Ishikawa (cell line): ENCODE results near the gene PACRGL.

Experiments
- CEBPB ChIP-seq: IDR thresholded peaks from 2 replicates; pipeline ENCODE4 v1.6.1; 2012
- CREB1 ChIP-seq: IDR thresholded peaks from 2 replicates; pipeline ENCODE4 v1.6.1; 2012; ENCODE audit warnings: low read depth
- EGR1 ChIP-seq: IDR thresholded peaks from 2 replicates; pipeline ENCODE4 v1.6.1; 2012
- EP300 ChIP-seq: IDR thresholded peaks from 2 replicates; pipeline ENCODE4 v1.6.1; 2012; ENCODE audit warnings: borderline replicate concordance
- FOXM1 ChIP-seq: IDR thresholded peaks from 2 replicates; pipeline ENCODE4 v1.6.1; 2012; ENCODE audit warnings: low read depth, borderline replicate concordance
- NFIC ChIP-seq: IDR thresholded peaks from 2 replicates; pipeline ENCODE4 v1.6.1; 2012
- RAD21 ChIP-seq: IDR thresholded peaks from 2 replicates; pipeline ENCODE4 v1.6.1; 2012; ENCODE audit warnings: low read depth
- TAF1 ChIP-seq: IDR thresholded peaks from 2 replicates; pipeline ENCODE4 v1.6.1; 2012; ENCODE audit warnings: low read depth, mild to moderate bottlenecking
- TCF12 ChIP-seq: IDR thresholded peaks from 2 replicates; pipeline ENCODE4 v1.6.1; 2012; ENCODE audit warnings: low read depth
- TEAD4 ChIP-seq: IDR thresholded peaks from 2 replicates; pipeline ENCODE4 v1.6.1; 2012
- USF1 ChIP-seq: IDR thresholded peaks from 2 replicates; pipeline ENCODE4 v1.6.1; 2012
- YY1 ChIP-seq: IDR thresholded peaks from 2 replicates; pipeline ENCODE4 v1.6.1; 2012; ENCODE audit warnings: low read depth
- ZBTB7A ChIP-seq: IDR thresholded peaks from 2 replicates; pipeline ENCODE4 v1.6.1; 2012; ENCODE audit warnings: low read depth
- TF ChIP-seq, protein P1 (sequence below): IDR thresholded peaks from 2 replicates; pipeline ENCODE4 v1.6.1; 2012; ENCODE audit warnings: low read depth, mild to moderate bottlenecking
- TF ChIP-seq, protein P2 (sequence below): IDR thresholded peaks from 2 replicates; pipeline ENCODE4 v1.6.1; 2012

Gene PACRGL

DNA sequence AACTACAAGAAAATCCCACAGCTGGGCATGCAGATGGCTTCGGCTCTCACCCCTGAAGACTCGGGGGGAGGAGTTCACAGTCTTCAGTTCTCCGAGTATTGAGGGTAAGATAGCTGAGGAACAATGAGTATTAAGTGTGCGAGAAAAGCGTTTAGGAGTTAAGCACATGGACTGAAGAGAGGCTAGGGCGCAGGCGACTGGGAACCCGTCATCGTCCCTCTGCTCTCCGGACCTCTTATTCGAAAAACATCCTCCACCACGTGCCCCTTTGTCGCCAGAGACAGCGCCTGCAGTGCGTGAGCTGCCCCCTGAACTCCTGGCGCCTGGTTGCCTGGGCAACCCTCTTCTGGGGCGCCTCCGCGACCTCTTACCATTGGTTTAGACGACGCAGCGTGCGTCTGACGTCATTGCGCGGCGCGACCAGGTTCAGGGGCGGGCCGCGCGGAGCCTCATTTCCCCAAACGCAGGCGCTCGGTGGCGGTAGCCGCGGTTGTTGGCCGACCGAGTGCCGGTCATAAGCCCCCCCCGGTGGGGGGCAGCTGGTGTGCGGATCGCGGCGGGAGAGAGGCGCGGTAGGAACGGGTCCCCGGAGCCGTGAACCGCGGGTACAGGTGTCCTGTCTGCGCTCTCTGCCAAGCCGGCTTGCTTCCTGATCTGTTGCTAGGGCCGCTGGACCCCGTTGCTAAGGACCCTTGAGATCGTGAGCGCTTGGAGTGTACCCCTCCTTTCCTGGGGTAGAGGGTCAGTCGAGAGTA, at the start of gene PACRGL:
Gene PACRGL, plus strand, starts transcription at position 452 of the 755 bp plus-strand sequence. CDS start 4,024 bp downstream, outside the sequence.
- TF ChIP-seq USF1 (peak; percentile 87), CREB1 (peak; percentile 83), EGR1 (peak; percentile 22; the same call in 1 of the 2 replicates), NFIC (no peak), TAF1 (peak; percentile 72), TCF12 (peak; percentile 41; the same call in 1 of the 2 replicates), YY1 (no peak)
- TF ChIP-seq, protein P1, sequence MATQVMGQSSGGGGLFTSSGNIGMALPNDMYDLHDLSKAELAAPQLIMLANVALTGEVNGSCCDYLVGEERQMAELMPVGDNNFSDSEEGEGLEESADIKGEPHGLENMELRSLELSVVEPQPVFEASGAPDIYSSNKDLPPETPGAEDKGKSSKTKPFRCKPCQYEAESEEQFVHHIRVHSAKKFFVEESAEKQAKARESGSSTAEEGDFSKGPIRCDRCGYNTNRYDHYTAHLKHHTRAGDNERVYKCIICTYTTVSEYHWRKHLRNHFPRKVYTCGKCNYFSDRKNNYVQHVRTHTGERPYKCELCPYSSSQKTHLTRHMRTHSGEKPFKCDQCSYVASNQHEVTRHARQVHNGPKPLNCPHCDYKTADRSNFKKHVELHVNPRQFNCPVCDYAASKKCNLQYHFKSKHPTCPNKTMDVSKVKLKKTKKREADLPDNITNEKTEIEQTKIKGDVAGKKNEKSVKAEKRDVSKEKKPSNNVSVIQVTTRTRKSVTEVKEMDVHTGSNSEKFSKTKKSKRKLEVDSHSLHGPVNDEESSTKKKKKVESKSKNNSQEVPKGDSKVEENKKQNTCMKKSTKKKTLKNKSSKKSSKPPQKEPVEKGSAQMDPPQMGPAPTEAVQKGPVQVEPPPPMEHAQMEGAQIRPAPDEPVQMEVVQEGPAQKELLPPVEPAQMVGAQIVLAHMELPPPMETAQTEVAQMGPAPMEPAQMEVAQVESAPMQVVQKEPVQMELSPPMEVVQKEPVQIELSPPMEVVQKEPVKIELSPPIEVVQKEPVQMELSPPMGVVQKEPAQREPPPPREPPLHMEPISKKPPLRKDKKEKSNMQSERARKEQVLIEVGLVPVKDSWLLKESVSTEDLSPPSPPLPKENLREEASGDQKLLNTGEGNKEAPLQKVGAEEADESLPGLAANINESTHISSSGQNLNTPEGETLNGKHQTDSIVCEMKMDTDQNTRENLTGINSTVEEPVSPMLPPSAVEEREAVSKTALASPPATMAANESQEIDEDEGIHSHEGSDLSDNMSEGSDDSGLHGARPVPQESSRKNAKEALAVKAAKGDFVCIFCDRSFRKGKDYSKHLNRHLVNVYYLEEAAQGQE: no peak
- TF ChIP-seq, protein P2, sequence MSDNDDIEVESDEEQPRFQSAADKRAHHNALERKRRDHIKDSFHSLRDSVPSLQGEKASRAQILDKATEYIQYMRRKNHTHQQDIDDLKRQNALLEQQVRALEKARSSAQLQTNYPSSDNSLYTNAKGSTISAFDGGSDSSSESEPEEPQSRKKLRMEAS: peak; percentile 98

DNA sequence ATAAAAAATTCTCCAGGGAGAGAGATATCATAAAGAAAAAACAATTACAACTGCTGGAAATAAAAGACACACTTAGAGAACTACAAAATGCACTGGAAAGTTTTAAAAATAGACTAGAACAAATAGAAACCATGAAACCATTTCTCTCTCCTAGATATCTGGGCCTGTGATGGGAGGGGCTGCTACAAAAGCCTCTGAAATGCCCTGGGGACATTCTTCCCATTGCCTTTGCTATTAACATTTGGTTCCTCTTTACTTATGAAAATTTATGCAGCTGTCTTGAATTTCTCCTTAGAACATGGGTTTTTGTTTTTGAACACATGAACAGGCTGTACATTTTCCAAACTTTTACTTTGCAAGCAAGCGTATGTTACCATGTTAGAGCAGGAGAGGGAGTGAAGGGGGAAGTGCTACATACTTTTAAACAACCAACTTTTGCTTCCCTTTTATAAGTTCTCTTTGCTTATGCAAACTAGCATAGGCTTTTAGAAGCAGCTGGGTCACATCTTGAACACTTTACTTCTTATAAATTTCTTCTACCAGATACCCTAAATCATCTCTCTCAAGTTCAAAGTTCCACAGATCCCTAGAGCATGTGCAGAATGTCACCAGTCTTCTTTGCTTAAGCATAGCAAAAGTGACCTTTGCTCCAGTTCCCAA, 47.9 kb upstream of the PACRGL start:
- TF ChIP-seq TCF12: no peak
- TF ChIP-seq FOXM1: no peak
- TF ChIP-seq NFIC: no peak
- TF ChIP-seq, protein P1: no peak
- no peak for TF ChIP-seq EGR1
- no peak for TF ChIP-seq USF1
- no peak for TF ChIP-seq ZBTB7A
- no peak for TF ChIP-seq EP300
- no peak for TF ChIP-seq CREB1
- no peak for TF ChIP-seq RAD21
- no peak for TF ChIP-seq TAF1
- TF ChIP-seq CEBPB: no peak
- TF ChIP-seq YY1: no peak
- TF ChIP-seq TEAD4: no peak
- TF ChIP-seq, protein P2: no peak

DNA sequence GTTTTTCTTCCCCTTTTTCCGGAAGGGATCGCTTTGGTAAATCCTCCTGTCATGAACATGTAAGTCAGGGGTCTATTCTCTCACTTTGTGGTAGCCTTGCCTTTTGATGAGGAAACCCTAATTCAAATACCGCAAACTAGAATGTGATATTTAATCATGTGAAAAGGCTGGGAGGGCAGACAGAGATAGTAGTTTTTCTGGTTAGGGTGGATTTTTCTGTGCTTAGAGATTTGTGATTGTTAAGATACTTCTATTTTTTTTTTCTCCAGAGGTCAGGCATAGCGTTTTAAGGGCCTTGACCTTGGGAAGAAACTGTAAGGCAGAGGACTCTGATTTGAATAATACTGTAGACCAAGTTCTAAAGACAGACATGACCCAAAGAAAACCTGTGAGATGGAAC, 41.8 kb upstream of the PACRGL start:
- no peak for TF ChIP-seq EGR1
- TF ChIP-seq, protein P2: no peak
- no peak for TF ChIP-seq USF1
- TF ChIP-seq NFIC: no peak
- TF ChIP-seq CEBPB: no peak
- TF ChIP-seq CREB1: no peak
- no peak for TF ChIP-seq TAF1
- no peak for TF ChIP-seq RAD21
- TF ChIP-seq YY1: no peak
- TF ChIP-seq FOXM1: no peak
- no peak for TF ChIP-seq ZBTB7A
- TF ChIP-seq, protein P1: no peak
- TF ChIP-seq TCF12: no peak
- no peak for TF ChIP-seq EP300
- TF ChIP-seq TEAD4: no peak
